Urinary bladder (tissue), 4 donors: ENCODE data around the gene ZNF486. TPM values are rescaled to one million over a fixed set of nuclear protein-coding genes. Genes with fewer than 3 reads are reported as not detected.
A peak's percentile ranks its signal among the peaks of the same experiment; 100 is the strongest.
"Not testable (repeated sequence)": the region's sequence is repeated elsewhere in the genome, so short reads cannot be mapped to it uniquely, and the experiment has no call there.

Experiments
- DNase-seq: peaks from one replicate; pipeline ENCODE4 v3.0.0-alpha.2; 2015; ENCODE audit errors: extremely low spot score
- H3K27ac ChIP-seq: one replicate; pipeline ENCODE4 v1.5.1; 2013; ENCODE audit warnings: low read depth, mild to moderate bottlenecking, moderate library complexity
- H3K36me3 ChIP-seq: one replicate; pipeline ENCODE4 v1.6.1; 2013; ENCODE audit warnings: mild to moderate bottlenecking, moderate library complexity; ENCODE audit not compliant: insufficient read depth
- H3K4me1 ChIP-seq: one replicate; pipeline ENCODE4 v1.6.1; 2013; ENCODE audit warnings: mild to moderate bottlenecking, moderate library complexity; ENCODE audit not compliant: insufficient read depth
- H3K4me3 ChIP-seq: one replicate; pipeline ENCODE4 v1.5.1; 2013; ENCODE audit warnings: low read depth, low read length
- WGBS: extraction: QIAGEN DNeasy Blood & Tissue Kit; methylation state at CpG from one replicate; pipeline ENCODE4 v1.1.7; 2013; 5-methylcytosine and 5-hydroxymethylcytosine counted together
- polyA plus RNA-seq: library from polyadenylated mRNA; stranded (reverse); fragments of 200-250 nt; gene quantifications from one replicate; pipeline ENCODE4 v1.2.3, GENCODE V29; 2013
- total RNA-seq: library from RNA; depleted of rRNA; stranded (reverse); fragments of >200 nt; gene quantifications from one replicate; pipeline ENCODE4 v1.2.3, GENCODE V29; 2014
- donor health status: healthy with polysubstance abuse.
- donor health status: healthy.

The ZNF486 gene
- total RNA-seq = 23.4 TPM
- 5.1 TPM for polyA plus RNA-seq

DNA sequence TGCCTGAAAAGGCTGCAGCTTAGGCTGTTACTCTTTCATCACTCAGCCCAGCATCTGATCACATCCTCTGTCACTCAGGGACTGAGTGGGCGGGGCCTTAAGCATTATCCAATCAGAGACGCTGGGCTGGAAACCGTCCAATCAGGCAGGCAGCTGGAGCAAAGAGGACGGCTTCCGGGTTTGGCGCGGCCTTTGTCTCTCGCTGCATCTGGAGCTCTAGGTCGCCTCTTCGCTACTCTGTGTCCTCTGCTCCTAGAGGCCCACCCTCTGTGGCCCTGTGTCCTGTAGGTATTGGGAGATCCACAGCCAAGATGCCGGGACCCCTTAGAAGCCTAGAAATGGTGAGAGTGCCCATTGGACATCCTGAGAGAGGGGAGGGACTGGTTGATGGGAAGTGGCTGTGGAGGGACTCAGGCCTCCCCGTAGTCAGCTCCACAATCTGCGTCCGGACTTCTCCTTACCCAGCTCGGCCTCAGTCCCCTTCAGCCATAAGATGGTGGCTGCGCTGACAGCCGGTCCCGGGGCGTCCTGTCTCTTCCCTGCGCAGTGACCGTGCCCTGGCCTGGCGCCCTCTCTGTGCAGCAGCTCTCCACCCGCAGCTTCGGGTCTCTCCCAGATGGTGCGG is at the start of gene ZNF486:
Gene ZNF486 (plus strand): TSS at position 195 of the 625 bp plus-strand sequence. CDS start 117 bp downstream, at position 312.
- Histone ChIP-seq H3K4me1 (no peaks in the 10 kb centered on the region), H3K27ac (peak within 1 kb of the TSS; percentile 80), H3K36me3 (no peaks in the 10 kb centered on the region), H3K4me3 (peak within 1 kb of the TSS; percentile 71)
- peak; percentile 94 for DNase-seq
- WGBS = under 1% methylated on average over 25 of the region's 25 CpGs

DNA sequence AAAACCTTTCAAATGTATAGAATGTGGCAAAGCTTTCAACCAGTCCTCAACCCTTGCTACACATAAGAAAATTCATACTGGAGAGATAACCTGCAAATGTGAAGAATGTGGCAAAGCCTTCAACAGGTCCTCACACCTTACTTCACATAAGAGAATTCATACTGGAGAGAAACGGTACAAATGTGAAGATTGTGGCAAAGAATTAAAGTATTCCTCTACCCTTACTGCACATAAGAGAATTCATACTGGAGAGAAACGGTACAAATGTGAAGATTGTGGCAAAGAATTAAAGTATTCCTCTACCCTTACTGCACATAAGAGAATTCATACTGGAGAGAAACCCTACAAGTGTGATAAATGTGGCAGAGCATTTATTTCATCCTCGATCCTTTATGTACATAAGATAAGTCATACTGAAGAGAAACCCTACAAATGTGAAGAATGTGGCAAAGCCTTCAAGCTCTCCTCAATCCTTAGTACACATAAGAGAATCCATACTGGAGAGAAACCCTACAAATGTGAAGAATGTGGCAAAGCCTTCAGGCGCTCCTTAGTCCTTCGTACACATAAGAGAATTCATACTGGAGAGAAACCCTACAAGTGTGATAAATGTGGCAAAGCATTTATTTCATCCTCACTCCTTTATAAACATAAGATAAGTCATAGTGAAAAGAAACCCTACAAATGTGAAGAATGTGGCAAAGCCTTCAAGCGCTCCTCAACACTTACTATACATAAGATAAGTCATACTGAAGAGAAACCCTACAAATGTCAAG is 48.8 kb upstream of the ZNF486 start:
- H3K36me3 ChIP-seq, H3K4me3 ChIP-seq: not testable (repeated sequence)
- 97% methylated on average over 6 of the region's 6 CpGs for WGBS

DNA sequence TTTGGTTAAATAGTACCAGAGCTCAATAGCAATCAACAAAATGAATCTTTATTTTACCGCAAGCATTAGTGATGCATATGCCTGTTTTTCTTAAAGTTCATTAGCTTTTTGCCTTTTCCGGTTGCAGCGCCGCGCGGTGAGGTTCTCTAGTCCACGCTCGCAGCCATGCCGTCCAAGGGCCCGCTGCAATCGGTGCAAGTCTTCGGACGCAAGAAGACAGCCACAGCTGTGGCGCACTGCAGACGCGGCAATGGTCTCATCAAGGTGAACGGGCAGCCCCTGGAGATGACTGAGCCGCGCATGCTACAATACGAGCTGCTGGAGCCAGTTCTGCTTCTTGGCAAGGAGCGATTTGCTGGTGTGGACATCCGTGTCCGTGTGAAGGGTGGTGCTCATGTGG is 42.1 kb upstream of the ZNF486 start:
- H3K27ac ChIP-seq = no peak overlapping the region
- H3K4me1 ChIP-seq = no peaks in the 10 kb centered on the region
- DNase-seq = no peak
- WGBS = 99% methylated on average over 23 of the region's 23 CpGs
- no peak overlapping the region for H3K4me3 ChIP-seq
- H3K36me3 ChIP-seq = peaks cover 2% of the 10 kb centered on the region

More for the DNA sequence above, 48.8 kb upstream of the ZNF486 start:
- not testable (repeated sequence) for H3K27ac ChIP-seq, DNase-seq, H3K4me1 ChIP-seq

DNA sequence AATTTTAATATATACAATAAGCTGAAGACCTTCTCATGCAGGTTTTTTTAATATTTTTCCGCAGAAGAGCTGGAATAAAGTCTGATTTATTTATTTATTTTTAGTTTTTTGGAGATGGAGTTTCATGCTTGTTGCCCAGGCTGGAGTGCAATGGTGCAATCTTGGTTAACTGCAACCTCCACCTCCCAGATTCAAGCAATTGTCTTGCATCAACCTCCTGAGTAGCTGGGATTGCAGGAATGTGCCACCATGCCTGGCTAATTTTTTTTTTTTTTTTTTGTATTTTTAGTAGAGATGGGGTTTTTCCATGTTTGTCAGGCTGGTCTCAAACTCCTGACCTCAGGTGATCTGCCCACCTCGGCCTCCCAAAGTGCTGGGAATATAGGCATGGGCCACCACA is 34.1 kb upstream of the ZNF486 start:
- 76% methylated on average over 2 of the region's 2 CpGs for WGBS
- not testable (repeated sequence) for H3K36me3 ChIP-seq, DNase-seq, H3K27ac ChIP-seq, H3K4me1 ChIP-seq, H3K4me3 ChIP-seq

GRCh38 chr19:20137714-20138113 is 29.3 kb upstream of the ZNF486 start:
- not testable (repeated sequence) for H3K27ac ChIP-seq, H3K4me1 ChIP-seq, H3K36me3 ChIP-seq, DNase-seq, H3K4me3 ChIP-seq
- WGBS = 93% methylated on average over 27 of the region's 29 CpGs

DNA sequence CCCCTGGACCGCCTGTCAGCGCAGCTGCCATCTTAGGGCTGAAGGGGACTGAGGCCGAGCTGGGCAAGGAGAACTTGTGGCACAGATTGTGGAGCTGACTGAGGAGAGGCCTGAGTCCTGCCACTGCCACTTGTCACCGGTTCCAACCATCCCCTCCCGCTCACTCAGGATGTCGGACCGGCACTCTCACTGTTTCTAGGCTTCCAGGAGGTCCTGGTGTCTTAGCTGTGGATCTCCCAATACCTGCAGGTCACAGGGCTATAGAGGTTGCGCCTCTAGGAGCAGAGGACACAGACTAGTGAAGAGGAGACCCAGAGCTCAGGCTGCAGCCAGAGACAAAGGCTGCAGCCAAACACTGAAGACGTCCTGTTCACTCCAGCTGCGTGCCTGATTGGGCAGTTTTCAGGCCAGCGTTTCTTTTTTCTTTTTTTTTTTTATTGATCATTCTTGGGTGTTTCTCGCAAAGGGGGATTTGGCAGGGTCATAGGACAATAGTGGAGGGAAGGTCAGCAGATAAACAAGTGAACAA is 15.3 kb upstream of the ZNF486 start:
- WGBS = 75% methylated on average over 12 of the region's 12 CpGs
- no peaks in the 10 kb centered on the region for H3K36me3 ChIP-seq
- no peak for DNase-seq
- no peak overlapping the region for H3K4me3 ChIP-seq
- no peaks in the 10 kb centered on the region for H3K4me1 ChIP-seq
- H3K27ac ChIP-seq = no peak overlapping the region

DNA sequence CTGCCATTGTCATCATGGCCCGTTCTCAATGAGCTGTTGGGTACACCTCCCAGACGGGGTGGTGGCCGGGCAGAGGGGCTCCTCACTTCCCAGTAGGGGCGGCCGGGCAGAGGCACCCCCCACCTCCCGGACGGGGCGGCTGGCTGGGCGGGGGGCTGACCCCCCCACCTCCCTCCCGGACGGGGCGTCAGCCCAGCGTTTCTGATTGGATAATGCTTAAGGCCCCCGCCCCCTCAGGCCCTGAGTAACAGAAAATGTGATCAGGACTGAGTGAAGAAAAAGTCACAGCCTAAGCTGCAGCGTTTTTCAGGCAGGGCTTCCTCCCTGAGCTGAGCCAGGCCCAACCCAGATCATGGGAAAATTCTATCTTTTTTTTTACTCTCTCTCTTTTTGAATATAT is 14.5 kb upstream of the ZNF486 start:
- H3K36me3 ChIP-seq, H3K4me1 ChIP-seq, H3K27ac ChIP-seq, H3K4me3 ChIP-seq, DNase-seq: not testable (repeated sequence)
- 69% methylated on average over 13 of the region's 15 CpGs for WGBS

DNA sequence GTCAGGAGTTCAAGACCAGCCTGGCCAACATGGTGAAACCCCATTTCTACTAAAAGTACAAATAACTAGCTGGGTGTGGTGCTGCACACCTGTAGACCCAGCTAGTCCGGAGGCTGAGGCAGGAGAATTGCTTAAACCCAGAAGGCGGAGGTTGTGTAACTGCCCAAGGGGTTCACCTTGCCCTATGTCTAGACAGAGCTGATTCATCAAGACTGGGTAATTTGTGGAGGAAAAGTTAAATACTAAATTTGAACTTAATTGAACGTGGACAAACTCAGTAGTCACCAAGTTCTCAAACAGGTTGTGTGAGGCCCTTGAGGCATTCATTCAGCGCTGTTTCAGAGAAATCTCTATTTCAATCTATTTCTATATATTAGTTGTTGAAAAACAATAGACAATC is 13.7 kb upstream of the ZNF486 start:
- H3K27ac ChIP-seq = no peak overlapping the region
- no peak overlapping the region for H3K4me3 ChIP-seq
- DNase-seq = no peak
- H3K4me1 ChIP-seq = no peaks in the 10 kb centered on the region
- H3K36me3 ChIP-seq = no peaks in the 10 kb centered on the region
- WGBS = 91% methylated on average over 4 of the region's 4 CpGs

GRCh38 chr19:20154636-20155035 is 12.4 kb upstream of the ZNF486 start:
- Histone ChIP-seq H3K4me3 (no peak overlapping the region), H3K4me1 (no peaks in the 10 kb centered on the region), H3K36me3 (no peaks in the 10 kb centered on the region), H3K27ac (no peak overlapping the region)
- WGBS = 78% methylated on average over 4 of the region's 4 CpGs
- no peak for DNase-seq

DNA sequence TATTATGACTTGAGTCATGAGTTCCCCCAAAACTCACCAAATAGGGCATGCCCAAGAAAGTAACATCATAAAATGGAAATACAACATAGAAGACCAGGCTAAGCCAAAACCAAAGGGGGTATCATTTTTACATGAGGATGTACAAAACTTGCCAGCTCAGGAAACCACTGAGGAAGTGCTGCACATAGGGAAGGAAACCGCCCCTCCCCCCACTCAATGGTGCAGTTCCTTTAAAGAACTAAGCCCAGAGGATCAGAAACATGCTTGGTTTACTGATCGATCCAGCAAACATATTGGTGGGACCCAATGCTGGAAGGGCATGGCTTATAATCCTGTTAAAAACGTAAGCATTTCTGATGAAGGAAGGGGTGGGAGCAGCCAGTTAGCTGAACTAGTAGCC is 4.2 kb upstream of the ZNF486 start:
- H3K27ac ChIP-seq = no peak overlapping the region
- 82% methylated on average over 3 of the region's 3 CpGs for WGBS

DNA sequence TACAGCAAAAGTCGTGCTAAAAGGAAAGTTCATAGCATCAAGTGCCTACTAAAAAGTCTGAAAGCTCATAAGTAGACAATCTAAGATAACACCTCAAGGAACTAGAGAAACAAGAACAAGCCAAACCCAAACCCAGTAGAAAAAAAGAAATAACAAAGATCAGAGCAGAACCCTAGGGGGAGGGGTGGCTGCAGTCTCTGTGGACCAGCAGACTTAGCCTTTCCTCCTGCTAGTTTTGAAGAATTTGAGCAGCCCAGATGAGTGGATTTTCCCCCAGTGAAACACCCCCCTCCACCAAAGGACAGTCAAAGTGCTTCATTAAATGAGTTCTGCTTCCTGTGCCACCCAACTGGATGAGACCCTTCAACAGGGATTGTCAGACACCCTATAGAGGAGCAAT is 2.6 kb upstream of the ZNF486 start:
- no peak for DNase-seq
- Histone ChIP-seq H3K27ac (no peak overlapping the region), H3K4me1 (no peaks in the 10 kb centered on the region), H3K36me3 (no peaks in the 10 kb centered on the region), H3K4me3 (no peak overlapping the region)
- 85% methylated on average over 1 of the region's 1 CpG for WGBS

More for the DNA sequence above, 4.2 kb upstream of the ZNF486 start:
- Histone ChIP-seq H3K4me3 (no peak overlapping the region), H3K36me3 (no peaks in the 10 kb centered on the region), H3K4me1 (no peaks in the 10 kb centered on the region)
- DNase-seq = no peak

DNA sequence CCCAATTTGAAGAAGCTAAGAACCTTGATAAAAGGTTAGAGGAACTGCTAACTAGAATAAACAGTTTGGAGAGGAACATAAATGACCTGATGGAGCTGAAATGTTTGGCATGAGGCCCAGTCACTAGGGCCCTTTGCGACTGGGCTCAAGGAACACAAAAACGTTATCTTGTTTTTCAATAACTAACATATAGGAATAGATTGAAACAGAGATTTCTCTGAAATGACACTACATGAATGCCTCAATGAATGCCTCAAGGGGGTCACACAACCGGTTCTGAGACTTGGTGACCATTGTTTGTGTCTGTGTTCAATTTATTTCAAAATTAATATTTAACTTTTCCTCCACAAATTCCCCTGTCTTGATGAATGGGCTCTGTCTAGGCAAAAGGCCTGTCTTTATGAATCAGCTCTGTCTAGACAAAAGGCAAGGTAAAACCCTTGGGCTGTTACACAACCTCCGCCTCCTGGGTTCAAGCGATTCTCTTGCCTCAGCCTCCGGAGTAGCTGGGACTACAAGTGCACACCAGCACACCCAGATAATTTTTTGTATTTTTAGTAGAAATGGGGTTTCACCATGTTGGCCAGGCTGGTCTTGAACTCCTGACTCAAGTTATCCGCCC is 932 bp upstream of the ZNF486 start:
- no peak overlapping the region for H3K4me3 ChIP-seq
- H3K4me1 ChIP-seq = no peaks in the 10 kb centered on the region
- H3K27ac ChIP-seq = no peak overlapping the region
- DNase-seq = no peak
- 76% methylated on average over 7 of the region's 7 CpGs for WGBS
- no peaks in the 10 kb centered on the region for H3K36me3 ChIP-seq

- WGBS = 5% methylated on average over 22 of the region's 22 CpGs
- peak overlapping the region; percentile 71 for H3K4me3 ChIP-seq
- no peaks in the 10 kb centered on the region for H3K4me1 ChIP-seq
- no peak for DNase-seq
- no peaks in the 10 kb centered on the region for H3K36me3 ChIP-seq
- peak overlapping the region; percentile 80 for H3K27ac ChIP-seq
Measured at GRCh38 chr19:20167651-20168122, 673 bp downstream of the ZNF486 start.

GRCh38 chr19:20171285-20171684 is 4.3 kb downstream of the ZNF486 start:
- no peak for DNase-seq
- H3K36me3 ChIP-seq = no peaks in the 10 kb centered on the region
- 79% methylated on average over 3 of the region's 3 CpGs for WGBS

More at GRCh38 chr19:20171285-20171684, 4.3 kb downstream of the ZNF486 start:
- Histone ChIP-seq H3K4me3 (no peak overlapping the region), H3K27ac (no peak overlapping the region), H3K4me1 (no peaks in the 10 kb centered on the region)
